ENCODE results near the gene TINAGL1.

The TINAGL1 gene

DNA sequence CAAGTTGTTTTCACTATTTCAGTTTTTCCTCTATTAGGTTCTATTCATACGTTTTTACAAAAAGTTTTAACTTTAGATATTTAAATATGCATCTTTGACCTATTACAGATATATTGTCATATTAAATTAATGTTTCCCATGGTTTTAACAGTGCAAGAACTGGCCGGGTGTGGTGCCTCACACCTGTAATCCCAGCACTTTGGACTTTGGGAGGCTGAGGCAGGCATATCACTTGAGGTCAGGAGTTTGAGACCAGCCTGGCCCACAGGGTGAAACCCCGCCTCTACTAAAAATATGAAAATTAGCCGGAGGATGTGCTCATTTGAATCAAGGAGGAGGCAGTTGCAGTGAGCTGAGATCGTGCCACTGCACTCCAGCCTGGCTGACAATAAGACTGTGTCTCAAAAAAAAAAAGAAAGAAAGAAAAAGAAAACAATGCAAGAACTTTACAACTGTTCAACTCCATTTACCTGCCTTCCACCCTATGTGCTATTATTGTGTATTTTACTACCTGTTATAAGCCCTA, 19.8 kb upstream of the TINAGL1 start:
- Histone ChIP-seq H3K9me3 (ENCODE audit: severe bottlenecking) (peaks cover 3% of the 10 kb centered on the region), H3K4me3 (ENCODE audit: severe bottlenecking) (no peak overlapping the region), H3K27me3 (ENCODE audit: insufficient read depth, poor library complexity, severe bottlenecking) (no peaks in the 10 kb centered on the region), H3K4me1 (ENCODE audit: insufficient read depth, poor library complexity, severe bottlenecking) (no peaks in the 10 kb centered on the region), H3K27ac (ENCODE audit: poor library complexity, severe bottlenecking) (no peak overlapping the region), H3K36me3 (ENCODE audit: low read depth) (no peaks in the 10 kb centered on the region)
- no peak for ATAC-seq (ENCODE audit: low read depth)
- no peak for DNase-seq (ENCODE audit: low spot score)
- TF ChIP-seq, protein P1, sequence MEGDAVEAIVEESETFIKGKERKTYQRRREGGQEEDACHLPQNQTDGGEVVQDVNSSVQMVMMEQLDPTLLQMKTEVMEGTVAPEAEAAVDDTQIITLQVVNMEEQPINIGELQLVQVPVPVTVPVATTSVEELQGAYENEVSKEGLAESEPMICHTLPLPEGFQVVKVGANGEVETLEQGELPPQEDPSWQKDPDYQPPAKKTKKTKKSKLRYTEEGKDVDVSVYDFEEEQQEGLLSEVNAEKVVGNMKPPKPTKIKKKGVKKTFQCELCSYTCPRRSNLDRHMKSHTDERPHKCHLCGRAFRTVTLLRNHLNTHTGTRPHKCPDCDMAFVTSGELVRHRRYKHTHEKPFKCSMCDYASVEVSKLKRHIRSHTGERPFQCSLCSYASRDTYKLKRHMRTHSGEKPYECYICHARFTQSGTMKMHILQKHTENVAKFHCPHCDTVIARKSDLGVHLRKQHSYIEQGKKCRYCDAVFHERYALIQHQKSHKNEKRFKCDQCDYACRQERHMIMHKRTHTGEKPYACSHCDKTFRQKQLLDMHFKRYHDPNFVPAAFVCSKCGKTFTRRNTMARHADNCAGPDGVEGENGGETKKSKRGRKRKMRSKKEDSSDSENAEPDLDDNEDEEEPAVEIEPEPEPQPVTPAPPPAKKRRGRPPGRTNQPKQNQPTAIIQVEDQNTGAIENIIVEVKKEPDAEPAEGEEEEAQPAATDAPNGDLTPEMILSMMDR (IDR thresholded peaks at IDR 0.05; ENCODE audit: poor library complexity, severe bottlenecking): no peak

DNA sequence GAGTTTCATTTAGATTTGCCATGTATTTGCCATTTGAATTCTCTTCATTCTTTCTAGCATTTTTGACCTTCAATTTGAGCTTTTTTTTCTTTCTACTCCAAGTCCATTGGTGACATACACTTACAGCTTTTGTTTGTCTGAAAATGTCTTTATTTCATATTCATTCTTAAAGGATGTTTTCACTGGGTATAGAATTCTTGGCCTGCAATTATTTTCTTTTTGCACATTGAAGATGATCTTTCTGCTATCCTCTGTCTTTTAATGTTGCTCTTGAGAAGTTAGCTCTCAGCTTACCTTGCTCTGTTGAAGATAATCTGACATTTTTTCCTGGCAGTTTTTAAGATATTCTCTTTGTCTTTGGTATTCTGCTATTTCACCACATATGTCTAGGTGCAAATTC, 16.6 kb upstream of the TINAGL1 start:
- TF ChIP-seq, protein P1 (IDR thresholded peaks at IDR 0.05; ENCODE audit: poor library complexity, severe bottlenecking): no peak
- no peak for DNase-seq (ENCODE audit: low spot score)
- no peak overlapping the region for H3K27ac ChIP-seq (ENCODE audit: poor library complexity, severe bottlenecking)

DNA sequence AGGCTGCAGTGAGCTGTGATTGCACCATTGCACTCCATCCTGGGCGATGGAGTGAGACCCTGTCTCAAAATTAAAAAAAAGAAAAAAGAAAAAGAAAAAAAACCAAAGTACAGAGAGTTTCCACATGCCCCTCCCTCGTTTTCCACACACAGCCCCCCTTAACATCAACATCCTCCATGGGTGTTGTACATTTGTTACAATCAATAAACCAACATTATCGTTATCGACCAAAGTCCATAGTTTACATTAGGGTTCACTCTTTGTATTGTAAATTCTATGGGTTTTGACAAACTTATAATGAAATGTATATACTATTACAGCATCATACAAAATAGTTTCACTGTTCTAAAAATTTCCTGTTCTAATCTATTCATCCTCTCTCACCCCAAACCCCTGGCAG, 15.9 kb upstream of the TINAGL1 start:
- H3K36me3 ChIP-seq (ENCODE audit: low read depth): no peaks in the 10 kb centered on the region
- peaks cover 16% of the 10 kb centered on the region for H3K4me1 ChIP-seq (ENCODE audit: insufficient read depth, poor library complexity, severe bottlenecking)
- no peaks in the 10 kb centered on the region for H3K27me3 ChIP-seq (ENCODE audit: insufficient read depth, poor library complexity, severe bottlenecking)
- no peak overlapping the region for H3K27ac ChIP-seq (ENCODE audit: poor library complexity, severe bottlenecking)
- ATAC-seq (ENCODE audit: low read depth) (no peak), DNase-seq (ENCODE audit: low spot score) (no peak)
- no peak overlapping the region for H3K4me3 ChIP-seq (ENCODE audit: severe bottlenecking)
- peaks cover 3% of the 10 kb centered on the region for H3K9me3 ChIP-seq (ENCODE audit: severe bottlenecking)
- TF ChIP-seq, protein P1 (IDR thresholded peaks at IDR 0.05; ENCODE audit: poor library complexity, severe bottlenecking): no peak

More for the DNA sequence above, 16.6 kb upstream of the TINAGL1 start:
- ATAC-seq (ENCODE audit: low read depth): no peak
- H3K9me3 ChIP-seq (ENCODE audit: severe bottlenecking): peaks cover 3% of the 10 kb centered on the region
- no peaks in the 10 kb centered on the region for H3K36me3 ChIP-seq (ENCODE audit: low read depth)
- no peak overlapping the region for H3K4me3 ChIP-seq (ENCODE audit: severe bottlenecking)
- H3K4me1 ChIP-seq (ENCODE audit: insufficient read depth, poor library complexity, severe bottlenecking): peaks cover 16% of the 10 kb centered on the region
- no peaks in the 10 kb centered on the region for H3K27me3 ChIP-seq (ENCODE audit: insufficient read depth, poor library complexity, severe bottlenecking)

DNA sequence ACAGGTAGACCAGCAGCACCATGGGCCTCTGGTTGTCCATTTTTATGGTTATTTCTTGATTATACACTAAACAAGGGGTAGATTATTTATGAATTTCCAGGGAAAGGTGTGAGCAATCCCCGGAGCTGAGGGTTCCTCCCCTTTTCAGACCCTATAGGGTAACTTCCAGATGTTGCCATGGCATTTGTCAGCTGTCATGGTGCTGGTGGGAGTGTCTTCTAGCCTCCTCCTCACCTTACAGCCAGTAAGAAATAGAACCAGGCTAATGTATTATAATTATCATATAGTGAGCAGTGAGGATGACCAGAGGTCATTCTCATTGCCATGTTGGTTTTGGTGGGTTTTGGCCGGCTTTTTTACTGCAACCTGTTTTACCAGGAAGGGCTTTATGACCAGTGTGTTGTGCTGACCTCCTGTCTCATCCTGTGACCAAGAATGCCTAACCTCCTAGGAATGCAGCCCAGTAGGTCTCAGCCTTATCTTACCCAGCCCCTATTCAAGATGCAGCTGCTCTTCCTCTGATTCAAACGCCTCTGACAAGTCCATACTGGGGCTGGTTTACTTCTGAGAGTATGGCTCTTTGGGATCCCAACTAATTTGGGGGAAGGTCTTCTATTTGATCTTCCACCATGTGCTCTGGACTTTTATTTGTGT, 13.5 kb upstream of the TINAGL1 start:
- no peak for DNase-seq (ENCODE audit: low spot score)
- Histone ChIP-seq H3K4me1 (ENCODE audit: insufficient read depth, poor library complexity, severe bottlenecking) (peaks cover 16% of the 10 kb centered on the region), H3K27me3 (ENCODE audit: insufficient read depth, poor library complexity, severe bottlenecking) (no peaks in the 10 kb centered on the region), H3K4me3 (ENCODE audit: severe bottlenecking) (no peak overlapping the region), H3K27ac (ENCODE audit: poor library complexity, severe bottlenecking) (peak overlapping the region; percentile 93), H3K36me3 (ENCODE audit: low read depth) (no peaks in the 10 kb centered on the region), H3K9me3 (ENCODE audit: severe bottlenecking) (peaks cover 3% of the 10 kb centered on the region)
- peak; percentile 95 for ATAC-seq (ENCODE audit: low read depth)
- TF ChIP-seq, protein P1 (IDR thresholded peaks at IDR 0.05; ENCODE audit: poor library complexity, severe bottlenecking): no peak

DNA sequence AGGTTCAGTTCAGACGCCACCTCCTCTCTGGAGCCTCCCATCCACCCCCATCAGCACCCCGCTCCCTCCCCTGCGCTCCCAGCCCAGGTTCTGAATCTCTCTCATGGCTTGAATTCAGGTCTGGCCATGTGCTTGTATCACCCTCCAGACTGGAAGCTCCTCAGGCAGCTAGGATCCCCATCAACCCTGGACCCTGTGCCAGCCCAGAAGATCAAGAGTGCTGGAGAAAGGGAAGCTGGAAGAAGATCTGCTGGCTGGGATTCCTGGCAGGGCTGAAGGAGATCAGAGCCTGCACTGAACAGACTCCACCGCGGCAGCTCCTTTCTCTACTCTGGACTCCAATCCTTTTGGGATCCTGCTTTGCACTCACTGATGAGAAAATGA, 11.7 kb upstream of the TINAGL1 start:
- TF ChIP-seq, protein P1 (IDR thresholded peaks at IDR 0.05; ENCODE audit: poor library complexity, severe bottlenecking): no peak
- ATAC-seq (ENCODE audit: low read depth): no peak
- no peaks in the 10 kb centered on the region for H3K36me3 ChIP-seq (ENCODE audit: low read depth)
- peaks cover 16% of the 10 kb centered on the region for H3K4me1 ChIP-seq (ENCODE audit: insufficient read depth, poor library complexity, severe bottlenecking)
- H3K27me3 ChIP-seq (ENCODE audit: insufficient read depth, poor library complexity, severe bottlenecking): no peaks in the 10 kb centered on the region
- peaks cover 3% of the 10 kb centered on the region for H3K9me3 ChIP-seq (ENCODE audit: severe bottlenecking)
- no peak for DNase-seq (ENCODE audit: low spot score)
- peak overlapping the region; percentile 93 for H3K27ac ChIP-seq (ENCODE audit: poor library complexity, severe bottlenecking)
- no peak overlapping the region for H3K4me3 ChIP-seq (ENCODE audit: severe bottlenecking)

Measured in RWPE2 (cell line).